CD4-positive, alpha-beta T cell treated with Interleukin-17A for 1 hour (primary cell): ENCODE data around the gene TMEM259.
"Not testable (repeated sequence)": the region's sequence is repeated elsewhere in the genome, so short reads cannot be mapped to it uniquely, and the experiment has no call there.

ENCODE experiments used
- DNase-seq: peaks from one replicate; pipeline ENCODE4 v3.0.0-alpha.2; 2020

Gene TMEM259

GRCh38 chr19:1038978-1039645 lies 18.2 kb upstream of the TMEM259 start:
- no peak for DNase-seq

- no peak for DNase-seq
Measured at GRCh38 chr19:1037621-1038064, 16.7 kb upstream of the TMEM259 start.

- no peak for DNase-seq
Measured at GRCh38 chr19:1035998-1036621, 15.2 kb upstream of the TMEM259 start.

DNA sequence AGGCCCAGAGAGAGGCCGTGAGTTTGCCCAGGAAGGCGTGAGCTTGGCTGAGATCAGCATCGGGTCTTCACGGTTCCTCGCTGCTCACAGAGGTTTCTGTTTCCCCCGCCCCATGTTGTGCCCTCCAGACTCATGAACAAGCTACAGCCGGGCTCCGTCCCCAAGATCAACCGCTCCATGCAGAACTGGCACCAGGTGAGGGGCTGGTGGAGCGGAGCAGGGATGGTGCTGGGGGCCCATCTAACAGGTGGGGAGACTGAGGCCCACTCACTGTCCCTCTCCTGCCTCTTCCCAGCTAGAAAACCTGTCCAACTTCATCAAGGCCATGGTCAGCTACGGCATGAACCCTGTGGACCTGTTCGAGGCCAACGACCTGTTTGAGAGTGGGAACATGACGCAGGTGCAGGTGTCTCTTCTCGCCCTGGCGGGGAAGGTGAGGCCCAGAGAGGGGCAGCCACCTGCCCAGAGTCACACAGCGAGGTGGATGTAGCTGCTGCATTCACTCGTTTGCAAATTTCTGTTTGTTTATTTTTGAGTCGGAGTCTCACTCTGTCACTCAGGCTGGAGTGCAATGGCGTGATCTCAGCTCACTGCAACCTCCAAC lies 11.4 kb upstream of the TMEM259 start:
- no peak for DNase-seq

- DNase-seq, result peak; percentile 74
Measured at GRCh38 chr19:1028062-1028926, 7.4 kb upstream of the TMEM259 start.

DNA sequence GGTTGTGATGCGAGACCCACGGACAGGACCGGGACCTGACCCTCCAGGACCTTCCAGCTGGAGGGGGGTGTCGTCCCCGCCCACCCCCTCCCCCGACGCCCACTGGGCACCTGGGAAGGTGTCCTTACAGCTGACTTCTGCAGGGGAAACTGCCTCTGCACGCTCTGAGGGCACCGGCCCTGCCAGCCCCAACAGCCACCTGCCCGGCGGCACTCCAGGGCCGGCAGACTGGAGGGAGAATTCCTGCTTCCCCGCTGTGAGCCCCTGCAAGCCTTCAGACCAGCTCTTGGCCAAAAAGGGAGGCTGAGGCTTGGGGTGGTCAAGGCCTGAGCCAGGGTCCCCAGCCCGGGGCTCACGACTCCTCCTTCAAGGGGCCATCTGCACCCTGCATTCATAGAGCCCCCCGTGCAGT lies 6.7 kb upstream of the TMEM259 start:
- DNase-seq, result peak; percentile 14

GRCh38 chr19:1026783-1027649 lies 6.1 kb upstream of the TMEM259 start:
- DNase-seq, result peak; percentile 45

GRCh38 chr19:1025960-1026782 lies 5.2 kb upstream of the TMEM259 start, which contains the start of gene CNN2:
CNN2 (plus strand) TSS chr19:1026608; CDS start chr19:1026662, 54 bp downstream.
- DNase-seq, result peak; percentile 60

- not testable (repeated sequence) for DNase-seq
Measured at GRCh38 chr19:1025080-1025479, 4.2 kb upstream of the TMEM259 start.

GRCh38 chr19:1023883-1024188 lies 2.9 kb upstream of the TMEM259 start:
- not testable (repeated sequence) for DNase-seq

GRCh38 chr19:1019980-1020867 lies 699 bp downstream of the TMEM259 start:
- peak; percentile 18 for DNase-seq

GRCh38 chr19:1019616-1019961 lies 1.3 kb downstream of the TMEM259 start:
- DNase-seq, result no peak

GRCh38 chr19:1018932-1019615 lies 1.8 kb downstream of the TMEM259 start:
- peak; percentile 16 for DNase-seq

DNA sequence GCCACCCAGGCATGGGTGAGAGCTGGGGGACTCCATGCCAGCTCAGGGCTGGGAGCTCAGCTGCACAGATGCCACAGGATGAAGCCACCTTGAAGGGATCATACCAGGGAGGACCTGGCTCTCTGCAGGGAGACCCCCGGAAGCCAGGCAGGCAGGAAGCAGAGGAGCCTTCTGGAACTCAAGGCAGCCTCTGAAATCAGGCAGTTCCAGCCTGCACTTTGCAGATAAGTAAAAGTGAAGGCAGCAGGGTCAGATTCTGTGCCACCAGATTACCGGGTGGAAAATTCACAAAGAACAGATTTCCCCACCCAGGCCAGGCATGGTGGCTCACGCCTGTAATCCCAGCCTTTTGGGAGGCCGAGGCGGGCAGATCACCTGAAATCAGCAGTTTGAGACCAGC lies 2.5 kb downstream of the TMEM259 start:
- no peak for DNase-seq

- DNase-seq, result no peak
Measured at GRCh38 chr19:1017906-1018305, 3.0 kb downstream of the TMEM259 start.

DNA sequence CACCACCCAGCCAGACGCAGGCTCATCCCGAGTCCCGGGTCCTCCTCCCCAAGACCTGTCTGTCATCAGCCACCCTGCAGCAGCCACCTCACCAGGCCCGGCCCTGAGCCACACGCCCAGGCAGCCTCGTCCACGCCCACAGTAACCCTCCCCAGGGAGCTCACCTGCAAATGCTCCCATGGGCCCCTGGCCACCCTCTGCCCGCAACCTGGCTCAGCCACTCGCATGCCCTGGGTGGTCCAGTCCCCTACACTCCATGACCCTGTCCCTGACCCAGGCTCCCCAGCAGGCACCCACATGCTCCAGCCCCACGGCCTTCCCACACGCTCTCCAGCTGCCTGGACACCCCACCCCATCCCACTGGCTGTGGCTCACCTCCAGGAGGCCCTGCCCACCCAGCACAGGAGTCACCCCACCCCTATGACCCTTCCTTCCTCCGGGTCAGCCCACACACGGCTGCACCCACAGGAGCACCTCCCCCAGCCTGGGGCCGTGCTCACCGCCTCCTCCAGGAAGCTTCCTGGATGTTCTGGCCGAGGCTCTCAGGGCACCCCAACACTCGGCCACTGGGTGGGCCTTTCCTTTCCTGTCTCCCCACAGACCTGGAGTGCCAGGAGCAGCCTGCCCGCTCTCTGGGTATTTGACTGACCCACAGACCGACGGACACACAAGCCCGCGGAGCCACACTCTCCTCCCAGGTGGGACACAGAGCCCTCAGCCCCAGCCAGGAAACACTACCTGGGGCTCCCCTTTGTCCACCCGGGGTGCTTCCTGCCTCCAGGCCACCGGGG lies 3.6 kb downstream of the TMEM259 start:
- DNase-seq, result no peak

DNA sequence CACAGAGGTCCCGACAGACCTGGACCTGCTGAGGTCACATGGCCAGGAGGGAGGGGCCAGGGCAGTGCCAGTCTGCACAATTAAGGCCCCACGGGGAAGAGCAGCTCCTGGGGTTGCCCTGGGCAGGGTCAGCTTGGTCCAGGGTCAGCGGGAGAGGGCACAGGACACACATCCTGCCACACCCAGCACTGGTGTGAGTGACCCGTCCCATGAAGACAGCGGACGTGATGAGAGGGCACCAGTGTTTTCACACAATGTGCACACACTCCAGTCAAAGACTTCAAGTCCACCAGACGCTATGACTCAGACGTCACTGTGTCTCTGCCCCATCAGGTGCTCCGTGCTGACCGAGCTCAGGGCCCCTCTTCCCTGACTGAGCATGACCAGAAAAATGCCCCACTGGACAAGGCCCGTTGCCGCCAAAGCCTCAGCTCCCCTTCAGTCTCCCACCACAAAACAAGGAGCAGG lies 4.2 kb downstream of the TMEM259 start:
- no peak for DNase-seq

- DNase-seq, result no peak
Measured at GRCh38 chr19:1015782-1016646, 4.9 kb downstream of the TMEM259 start.
